CD4-positive, CD25-positive, alpha-beta regulatory T cell (primary cell): ENCODE data around the gene KLHL21. TPM values are rescaled to one million over a fixed set of nuclear protein-coding genes. Genes with fewer than 3 reads are reported as not detected.
A peak's percentile ranks its signal among the peaks of the same experiment; 100 is the strongest.
"Not testable (repeated sequence)": the region's sequence is repeated elsewhere in the genome, so short reads cannot be mapped to it uniquely, and the experiment has no call there.

Experiments used
- ATAC-seq, 2 donors: fragments of 150-1000 bp; cut with Tn5 transposase; one replicate each; pipeline ENCODE4 v1.10.0; 2021; ENCODE audit warnings: low read depth in 2 of 2, moderate number of reproducible peaks in 2 of 2, moderate library complexity in 1 of 2
- DNase-seq, 3 donors: peaks; one replicate each; pipeline versions ENCODE4 v3.0.0 to v3.0.0-alpha.2; 2012 to 2022; ENCODE audit warnings: mixed read lengths in 1 of 3
- H3K27ac ChIP-seq: one replicate; pipeline ENCODE4 v1.7.0; 2013; ENCODE audit warnings: mild to moderate bottlenecking, low read length; ENCODE audit not compliant: insufficient read depth, poor library complexity, severe bottlenecking
- H3K27me3 ChIP-seq: one replicate; pipeline ENCODE4 v1.7.0; 2013; ENCODE audit warnings: low read length; ENCODE audit not compliant: control insufficient read depth, insufficient read depth
- H3K36me3 ChIP-seq: one replicate; pipeline ENCODE4 v1.7.0; 2013; ENCODE audit warnings: mild to moderate bottlenecking, low read length, moderate library complexity; ENCODE audit not compliant: control insufficient read depth, insufficient read depth
- H3K4me1 ChIP-seq: 2 replicates; pipeline ENCODE4 v1.7.0; 2013; ENCODE audit warnings: mild to moderate bottlenecking, low read length; ENCODE audit not compliant: insufficient read depth, control insufficient read depth, poor library complexity, severe bottlenecking
- H3K4me3 ChIP-seq: one replicate; pipeline ENCODE4 v1.7.0; 2013; ENCODE audit warnings: low read depth, mild to moderate bottlenecking, low read length, moderate library complexity
- H3K9me3 ChIP-seq, 2 experiments: 1 replicate in 1 of 2; 2 replicates in 1 of 2; pipeline ENCODE4 v1.7.0; 2013; ENCODE audit warnings: low read length in 2 of 2, mild to moderate bottlenecking in 1 of 2, moderate library complexity in 1 of 2; ENCODE audit not compliant: control insufficient read depth in 2 of 2
- H3K27ac Mint-ChIP-seq, 3 donors: one replicate each; pipeline ENCODE4 v1.8.0; 2020 to 2022; ENCODE audit warnings: mild to moderate bottlenecking in 3 of 3, mixed read lengths in 3 of 3, moderate library complexity in 2 of 3
- H3K27me3 Mint-ChIP-seq: one replicate; pipeline ENCODE4 v1.8.0; 2022; ENCODE audit warnings: mild to moderate bottlenecking, mixed read lengths
- H3K36me3 Mint-ChIP-seq: one replicate; pipeline ENCODE4 v1.8.0; 2020; ENCODE audit warnings: mixed read lengths
- H3K4me1 Mint-ChIP-seq, 4 donors: one replicate each; pipeline ENCODE4 v1.8.0; 2020 to 2022; ENCODE audit warnings: mixed read lengths in 4 of 4, mild to moderate bottlenecking in 1 of 4
- H3K4me3 Mint-ChIP-seq, 4 donors: one replicate each; pipeline ENCODE4 v1.8.0; 2020 to 2022; ENCODE audit warnings: mild to moderate bottlenecking in 4 of 4, mixed read lengths in 4 of 4, moderate library complexity in 3 of 4
- H3K9me3 Mint-ChIP-seq, 7 donors: one replicate each; pipeline ENCODE4 v1.8.0; 2020 to 2022; ENCODE audit warnings: mixed read lengths in 7 of 7, mild to moderate bottlenecking in 3 of 7, moderate library complexity in 2 of 7
- polyA plus RNA-seq, 4 donors: library from polyadenylated mRNA; unstranded; fragments of 300-500 nt; fragmentation: Illumina TruSeq; gene quantifications; one replicate each; pipeline ENCODE4 v1.2.3, GENCODE V29; 2021
- total RNA-seq: library from RNA; stranded (reverse); gene quantifications from one replicate; pipeline ENCODE4 v1.2.3, GENCODE V29; 2022

The KLHL21 gene
- total and polyA plus RNA-seq, 5 donors from 2014 or later = 16.7 to 46.6 (median 29.1) TPM

- peaks cover 0 to 7% (median 0%) of the 10 kb centered on the region in 4 donors for H3K4me1 Mint-ChIP-seq
- Histone ChIP-seq H3K9me3 (no peaks in the 10 kb centered on the region), H3K4me1 (peaks cover under 1% of the 10 kb centered on the region), H3K4me3 (no peak overlapping the region), H3K27ac (no peak overlapping the region), H3K36me3 (no peaks in the 10 kb centered on the region), H3K27me3 (no peaks in the 10 kb centered on the region)
- H3K36me3 Mint-ChIP-seq = no peaks in the 10 kb centered on the region
- H3K9me3 Mint-ChIP-seq = no peaks in the 10 kb centered on the region
- H3K27ac Mint-ChIP-seq = no peak overlapping the region
- no peak overlapping the region for H3K4me3 Mint-ChIP-seq
- ATAC-seq = no peak
- DNase-seq = no peak
- H3K27me3 Mint-ChIP-seq = peaks cover 4% of the 10 kb centered on the region
Measured at GRCh38 chr1:6574025-6574620, 28.5 kb downstream of the KLHL21 start.

GRCh38 chr1:6572653-6573383 lies 29.9 kb downstream of the KLHL21 start:
- Mint-ChIP-seq H3K27me3 (peaks cover 11% of the 10 kb centered on the region), H3K27ac (no peak overlapping the region), H3K9me3 (no peaks in the 10 kb centered on the region), H3K4me1 (peaks cover 0 to 4% (median 0%) of the 10 kb centered on the region in 4 donors), H3K36me3 (no peaks in the 10 kb centered on the region), H3K4me3 (no peak overlapping the region)
- DNase-seq (no peak), ATAC-seq (no peak)
- no peaks in the 10 kb centered on the region for H3K27me3 ChIP-seq
- H3K27ac ChIP-seq = no peak overlapping the region
- H3K36me3 ChIP-seq = no peaks in the 10 kb centered on the region
- no peak overlapping the region for H3K4me3 ChIP-seq
- no peaks in the 10 kb centered on the region for H3K9me3 ChIP-seq
- H3K4me1 ChIP-seq = no peaks in the 10 kb centered on the region

GRCh38 chr1:6570987-6571386 lies 31.7 kb downstream of the KLHL21 start:
- no peak overlapping the region for H3K4me3 Mint-ChIP-seq
- no peaks in the 10 kb centered on the region for H3K36me3 Mint-ChIP-seq
- Histone ChIP-seq H3K4me1 (no peaks in the 10 kb centered on the region), H3K36me3 (no peaks in the 10 kb centered on the region), H3K27ac (no peak overlapping the region), H3K9me3 (no peaks in the 10 kb centered on the region), H3K4me3 (no peak overlapping the region), H3K27me3 (no peaks in the 10 kb centered on the region)
- peaks cover 11% of the 10 kb centered on the region for H3K27me3 Mint-ChIP-seq
- ATAC-seq (peak in 1 of 2 donors; percentile 20), DNase-seq (no peak)
- H3K4me1 Mint-ChIP-seq = peaks cover 0 to 4% (median 0%) of the 10 kb centered on the region in 4 donors
- H3K27ac Mint-ChIP-seq = no peak overlapping the region
- no peaks in the 10 kb centered on the region for H3K9me3 Mint-ChIP-seq

GRCh38 chr1:6570100-6570499 lies 32.6 kb downstream of the KLHL21 start:
- Mint-ChIP-seq H3K27ac (peak overlapping the region in 1 of 3 donors; percentile 63), H3K36me3 (no peaks in the 10 kb centered on the region), H3K9me3 (no peaks in the 10 kb centered on the region), H3K4me3 (no peak overlapping the region), H3K27me3 (peaks cover 11% of the 10 kb centered on the region), H3K4me1 (peaks cover 0 to 4% (median 0%) of the 10 kb centered on the region in 4 donors)
- Histone ChIP-seq H3K36me3 (no peaks in the 10 kb centered on the region), H3K27me3 (no peaks in the 10 kb centered on the region), H3K9me3 (no peaks in the 10 kb centered on the region), H3K27ac (no peak overlapping the region), H3K4me1 (no peaks in the 10 kb centered on the region), H3K4me3 (no peak overlapping the region)
- peak in 1 of 3 donors; percentile 23 for DNase-seq
- no peak for ATAC-seq

GRCh38 chr1:6569033-6569432 lies 33.6 kb downstream of the KLHL21 start:
- H3K9me3 ChIP-seq = no peaks in the 10 kb centered on the region
- no peak overlapping the region for H3K4me3 ChIP-seq
- Mint-ChIP-seq H3K36me3 (no peaks in the 10 kb centered on the region), H3K9me3 (no peaks in the 10 kb centered on the region), H3K27ac (no peak overlapping the region), H3K4me3 (no peak overlapping the region), H3K27me3 (peaks cover 11% of the 10 kb centered on the region), H3K4me1 (peaks cover 0 to 4% (median 0%) of the 10 kb centered on the region in 4 donors)
- no peaks in the 10 kb centered on the region for H3K36me3 ChIP-seq
- ATAC-seq = no peak
- no peak for DNase-seq
- H3K27me3 ChIP-seq = no peaks in the 10 kb centered on the region
- no peak overlapping the region for H3K27ac ChIP-seq
- H3K4me1 ChIP-seq = no peaks in the 10 kb centered on the region

- H3K27ac Mint-ChIP-seq = no peak overlapping the region
Measured at GRCh38 chr1:6560267-6560666, 42.4 kb downstream of the KLHL21 start.

GRCh38 chr1:6559161-6559560 lies 43.5 kb downstream of the KLHL21 start:
- not testable (repeated sequence) for H3K36me3 Mint-ChIP-seq, H3K4me3 Mint-ChIP-seq, H3K4me1 ChIP-seq, H3K36me3 ChIP-seq, H3K9me3 Mint-ChIP-seq, H3K27me3 ChIP-seq, ATAC-seq, H3K4me3 ChIP-seq, H3K27ac Mint-ChIP-seq, DNase-seq, H3K27ac ChIP-seq, H3K9me3 ChIP-seq
- H3K4me1 Mint-ChIP-seq = peaks cover 2 to 15% (median 6%) of the 10 kb centered on the region in 4 donors
- peaks cover 17% of the 10 kb centered on the region for H3K27me3 Mint-ChIP-seq

More at GRCh38 chr1:6560267-6560666, 42.4 kb downstream of the KLHL21 start:
- Mint-ChIP-seq H3K36me3 (no peaks in the 10 kb centered on the region), H3K4me1 (peaks cover 0 to 9% (median 0%) of the 10 kb centered on the region in 4 donors), H3K9me3 (no peaks in the 10 kb centered on the region), H3K27me3 (peaks cover 10% of the 10 kb centered on the region), H3K4me3 (peak overlapping the region in 1 of 4 donors; percentile 35)
- Histone ChIP-seq H3K4me1 (no peaks in the 10 kb centered on the region), H3K27ac (no peak overlapping the region), H3K36me3 (no peaks in the 10 kb centered on the region), H3K9me3 (no peaks in the 10 kb centered on the region), H3K27me3 (no peaks in the 10 kb centered on the region), H3K4me3 (no peak overlapping the region)
- ATAC-seq = no peak
- DNase-seq = peak in 1 of 3 donors; percentile 59
